LNCaP clone FGC (cell line): Measurements from ENCODE around the gene EID3.
A peak's percentile ranks its signal among the peaks of the same experiment; 100 is the strongest.
"Not testable (repeated sequence)": the region's sequence is repeated elsewhere in the genome, so short reads cannot be mapped to it uniquely, and the experiment has no call there.

Experiments used
- DNase-seq: peaks from one replicate; pipeline ENCODE4 v3.0.0-alpha.2; 2011; ENCODE audit warnings: low read depth
- H3K4me3 ChIP-seq: 2 replicates; pipeline ENCODE4 v1.5.1; 2011; ENCODE audit warnings: mild to moderate bottlenecking, low read depth, low read length, control low read depth
- CTCF ChIP-seq: IDR thresholded peaks from 2 replicates; pipeline ENCODE4 v1.5.1; 2012; ENCODE audit warnings: mild to moderate bottlenecking; ENCODE audit not compliant: control insufficient read depth, insufficient read depth; ENCODE audit errors: extremely low read depth

Gene EID3

GRCh38 chr12:104329707-104330532, 26.4 kb downstream of the EID3 start:
- H3K4me3 ChIP-seq: no peak overlapping the region
- DNase-seq: no peak
- TF ChIP-seq CTCF: no peak

GRCh38 chr12:104331376-104331775, 27.8 kb downstream of the EID3 start:
- no peak for TF ChIP-seq CTCF
- no peak overlapping the region for H3K4me3 ChIP-seq
- no peak for DNase-seq

- not testable (repeated sequence) for DNase-seq, H3K4me3 ChIP-seq
Observed at GRCh38 chr12:104332273-104332672, 28.7 kb downstream of the EID3 start.

GRCh38 chr12:104333692-104334255, 30.2 kb downstream of the EID3 start:
- TF ChIP-seq CTCF: no peak
- H3K4me3 ChIP-seq: no peak overlapping the region
- DNase-seq: no peak

GRCh38 chr12:104334581-104334980, 31.0 kb downstream of the EID3 start:
- DNase-seq: peak; percentile 14
- no peak for TF ChIP-seq CTCF
- no peak overlapping the region for H3K4me3 ChIP-seq

GRCh38 chr12:104336115-104336514, 32.6 kb downstream of the EID3 start:
- no peak overlapping the region for H3K4me3 ChIP-seq
- TF ChIP-seq CTCF: no peak
- DNase-seq: no peak

GRCh38 chr12:104337030-104337558, 33.6 kb downstream of the EID3 start:
- no peak for TF ChIP-seq CTCF
- DNase-seq: no peak
- no peak overlapping the region for H3K4me3 ChIP-seq
